Activated naive CD4-positive, alpha-beta T cell treated with anti-CD3 and anti-CD28 coated beads, Interleukin-2, amount 50 U/mL, for 16 hours (primary cell): ENCODE measurements around the gene GLT1D1.

ENCODE experiments used
- DNase-seq: peaks from one replicate; pipeline ENCODE4 v3.0.0-alpha.2; 2020

GLT1D1 gene

DNA sequence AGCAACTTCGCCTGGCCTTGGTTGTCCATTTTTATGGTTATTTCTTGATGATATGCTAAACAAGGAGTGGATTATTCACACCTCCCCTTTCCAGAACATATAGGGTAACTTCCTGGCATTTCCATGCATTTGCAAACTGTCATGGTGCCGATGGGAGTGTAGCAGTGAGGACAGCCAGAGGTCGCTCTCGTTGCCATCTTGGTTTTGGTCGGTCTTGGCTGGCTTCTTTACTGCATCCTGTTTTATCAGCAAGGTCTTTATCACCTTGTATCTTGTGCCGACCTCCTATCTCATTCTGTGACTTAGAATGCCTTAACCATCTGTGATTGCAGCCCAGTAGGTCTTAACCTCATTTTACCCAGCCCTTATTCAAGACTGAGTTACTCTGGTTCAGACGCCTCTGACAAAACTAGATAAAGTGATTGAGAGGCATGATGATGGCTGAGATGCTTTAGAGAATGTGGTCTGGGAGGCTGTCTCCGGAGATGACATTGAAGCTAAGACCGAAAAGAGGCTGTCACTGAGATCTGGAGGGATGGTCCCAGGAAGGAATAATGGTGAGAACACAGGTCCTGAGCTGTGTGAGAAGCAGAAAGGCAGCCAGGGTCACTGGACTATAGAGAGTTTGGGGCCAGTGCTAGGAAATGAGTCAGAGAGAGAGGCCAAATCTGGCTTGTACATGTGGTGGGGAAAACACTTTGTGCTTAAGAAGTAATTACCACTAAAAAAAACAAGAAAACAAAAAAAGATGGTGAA, 2.9 kb downstream of the GLT1D1 start:
- DNase-seq, result no peak

GRCh38 chr12:128856791-128857078, 3.5 kb downstream of the GLT1D1 start:
- no peak for DNase-seq

DNA sequence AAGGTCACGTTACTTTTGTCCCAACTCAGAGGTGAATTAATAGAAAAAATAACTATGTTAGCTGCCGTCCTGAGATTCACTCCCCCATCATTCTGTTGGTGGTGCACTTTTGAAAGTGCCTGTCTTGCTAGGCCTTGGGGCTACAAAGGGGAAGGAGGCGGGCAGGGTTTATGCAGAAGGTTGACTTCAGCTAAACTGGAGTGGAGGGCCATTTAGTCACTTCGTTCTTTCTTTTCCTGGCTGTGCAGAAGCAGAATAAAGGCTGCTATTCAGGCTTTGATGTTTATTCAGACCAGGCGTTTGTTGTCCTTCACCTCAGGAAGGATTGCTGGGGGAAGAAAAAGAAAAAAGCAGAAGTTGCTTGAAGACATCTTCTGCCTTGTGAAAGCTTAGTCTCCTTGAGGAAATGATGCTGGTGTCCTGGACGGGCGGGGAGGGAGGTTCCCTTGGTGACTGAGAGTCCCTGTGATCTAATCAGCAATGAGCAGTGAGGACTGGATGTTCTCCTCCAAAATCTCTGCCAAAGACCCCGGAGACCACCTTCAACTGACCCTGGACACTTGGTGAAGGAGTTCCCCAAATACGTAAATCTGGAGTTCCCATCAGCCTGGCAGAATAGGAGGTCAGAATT, 4.0 kb downstream of the GLT1D1 start:
- no peak for DNase-seq

- DNase-seq, result no peak
These were observed 6.0 kb downstream of the GLT1D1 start for GRCh38 chr12:128859311-128859710.

GRCh38 chr12:128861226-128862016, 8.1 kb downstream of the GLT1D1 start:
- DNase-seq, result no peak

DNA sequence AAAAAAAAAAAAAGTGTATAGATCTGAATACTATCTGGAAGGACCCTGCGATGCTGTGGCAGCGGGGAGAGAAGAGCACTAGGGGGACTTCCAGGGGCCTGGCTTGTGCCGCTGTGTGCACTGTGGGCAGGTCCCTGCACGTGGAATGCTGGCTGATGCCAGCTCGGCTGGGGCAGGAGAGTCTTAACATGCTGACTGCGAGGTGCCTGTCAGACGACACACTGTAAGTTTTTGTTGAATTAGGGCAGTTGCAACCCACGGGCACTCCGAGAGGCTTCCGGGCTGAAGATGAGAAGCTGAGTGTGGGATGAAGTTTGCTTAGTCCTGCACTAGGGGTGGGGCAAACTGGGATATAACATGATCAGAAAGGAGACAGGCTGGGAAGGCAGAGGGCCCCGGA, 10.7 kb downstream of the GLT1D1 start:
- no peak for DNase-seq

GRCh38 chr12:128864516-128865186, 11.4 kb downstream of the GLT1D1 start:
- DNase-seq, result no peak

DNA sequence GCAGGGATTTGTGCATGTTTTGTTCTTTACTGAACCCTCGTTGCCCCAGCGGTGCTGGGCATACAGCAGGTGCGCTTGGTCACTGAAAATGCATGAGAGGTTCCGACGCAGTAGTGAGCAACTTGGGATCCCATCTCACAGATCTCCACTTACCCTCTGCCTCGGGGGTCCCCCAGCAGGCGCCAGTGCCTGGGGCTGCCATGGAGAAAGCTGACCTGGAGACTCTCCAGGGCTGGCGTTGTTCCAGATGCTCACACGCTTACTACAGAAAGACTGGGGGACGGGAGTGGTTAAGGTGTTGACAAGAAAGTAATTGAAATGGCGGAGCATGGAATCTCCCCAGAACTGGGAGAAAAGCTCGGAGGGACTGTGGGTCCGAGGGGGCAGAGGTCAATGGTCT, 14.2 kb downstream of the GLT1D1 start:
- no peak for DNase-seq

DNA sequence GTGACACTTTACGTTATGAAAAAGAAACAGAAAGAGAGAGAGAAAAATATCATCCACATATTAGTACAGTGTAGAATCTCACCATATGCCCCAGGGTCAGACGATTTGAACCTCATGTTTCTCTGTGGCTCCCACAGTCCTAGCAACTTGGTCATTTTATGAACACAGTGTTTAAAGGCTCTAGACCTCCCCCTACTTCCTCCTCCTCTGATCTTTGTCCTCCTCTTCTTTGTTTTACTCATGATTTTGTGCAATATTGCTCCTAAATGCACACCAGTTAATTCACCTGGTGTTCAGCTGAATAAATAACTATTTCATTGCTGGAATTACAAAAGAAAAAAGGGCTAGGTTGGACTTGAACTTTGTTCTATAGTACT, 18.2 kb downstream of the GLT1D1 start:
- DNase-seq, result no peak

DNA sequence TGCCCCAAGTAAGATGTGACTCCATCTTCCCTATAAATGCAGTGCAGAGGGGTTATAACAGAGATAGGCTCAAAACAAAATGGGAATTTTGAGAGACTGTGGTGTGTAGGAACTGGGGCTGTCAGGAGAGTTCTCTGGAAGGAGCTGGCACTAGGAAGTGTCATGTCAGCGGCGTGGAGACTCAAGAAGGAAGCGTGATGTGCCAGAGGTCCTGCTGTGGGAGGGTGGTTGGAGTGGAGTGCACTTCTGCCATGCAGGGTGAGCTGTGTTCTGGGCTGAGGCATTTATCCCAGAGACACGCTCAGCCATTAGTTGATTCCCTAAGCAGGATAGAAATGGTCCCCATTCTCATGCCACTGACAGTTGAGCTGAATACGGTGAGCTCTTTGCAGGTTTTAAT, 19.0 kb downstream of the GLT1D1 start:
- DNase-seq, result no peak

- no peak for DNase-seq
These were observed 23.3 kb downstream of the GLT1D1 start for GRCh38 chr12:128876559-128876958.

- DNase-seq, result no peak
These were observed 26.9 kb downstream of the GLT1D1 start for GRCh38 chr12:128879898-128880764.

DNA sequence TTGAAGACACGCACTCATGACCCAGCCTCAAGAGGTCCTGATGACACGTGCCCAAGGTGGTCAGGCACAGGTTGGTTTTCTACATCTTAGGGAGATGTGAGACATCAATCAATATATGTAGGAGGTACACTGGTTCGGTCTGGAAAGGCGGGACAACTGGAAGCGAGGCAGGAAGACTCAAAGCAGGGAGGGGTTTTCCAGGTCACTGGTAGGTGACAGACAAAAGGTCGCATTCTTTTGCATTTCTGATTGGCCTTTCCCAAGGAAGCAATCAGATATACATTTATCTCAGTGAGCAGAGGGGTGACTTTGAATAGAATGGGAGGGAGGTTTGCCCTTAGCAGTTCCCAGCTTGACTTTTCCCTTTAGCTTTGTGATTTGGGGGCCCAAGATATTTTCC, 38.6 kb downstream of the GLT1D1 start:
- no peak for DNase-seq

DNA sequence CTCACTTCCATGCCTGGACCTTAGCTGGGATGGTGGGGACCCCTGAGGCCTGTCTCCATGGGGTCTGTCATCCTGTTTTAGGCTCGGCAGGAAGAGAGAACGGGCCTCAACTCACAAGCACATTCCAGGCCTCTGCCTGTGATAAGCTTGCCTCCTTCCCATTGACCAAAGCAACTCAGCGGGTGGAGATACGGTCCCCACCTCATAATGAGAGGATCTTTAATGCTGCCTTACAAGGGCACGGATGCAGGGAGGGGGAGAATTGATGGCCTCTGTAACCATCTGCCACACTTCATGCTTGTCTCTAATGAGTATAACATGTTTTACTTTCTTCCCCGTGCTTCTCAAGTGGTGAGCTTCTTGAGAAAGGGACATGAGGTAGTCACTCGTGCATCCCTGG, 50.0 kb downstream of the GLT1D1 start:
- no peak for DNase-seq

GRCh38 chr12:128905003-128905544, 51.8 kb downstream of the GLT1D1 start:
- DNase-seq, result no peak

DNA sequence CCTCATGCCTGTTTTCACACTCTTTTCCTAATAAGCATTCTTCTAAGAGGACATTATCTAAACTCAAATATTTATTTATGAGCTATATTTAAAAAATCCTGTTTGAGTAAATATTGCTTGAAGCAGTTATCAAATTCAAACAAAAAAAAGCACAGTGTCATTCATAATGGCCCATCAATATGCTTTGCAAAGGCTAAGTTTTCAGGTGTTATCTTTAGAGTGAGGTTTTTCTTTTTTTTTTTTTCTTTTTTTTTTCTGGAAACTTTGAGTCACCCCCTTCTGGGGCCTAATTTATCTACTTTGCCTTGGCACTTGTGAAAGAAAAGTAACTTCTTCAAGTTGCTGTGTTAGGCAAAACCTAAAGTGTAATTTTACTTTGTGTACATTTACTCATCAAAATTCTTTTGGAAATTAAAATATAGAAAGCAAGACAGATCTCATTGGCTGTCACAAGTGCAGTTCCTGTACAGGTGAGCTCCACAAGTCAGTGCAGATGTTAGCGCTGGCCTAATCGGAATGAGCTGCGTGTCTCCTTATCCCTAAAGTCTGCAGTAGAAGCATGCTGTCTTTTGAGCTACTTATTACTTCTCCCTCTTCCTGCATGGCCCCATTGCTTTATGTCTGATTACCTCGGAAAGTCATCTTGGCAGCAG, 53.3 kb downstream of the GLT1D1 start:
- no peak for DNase-seq

DNA sequence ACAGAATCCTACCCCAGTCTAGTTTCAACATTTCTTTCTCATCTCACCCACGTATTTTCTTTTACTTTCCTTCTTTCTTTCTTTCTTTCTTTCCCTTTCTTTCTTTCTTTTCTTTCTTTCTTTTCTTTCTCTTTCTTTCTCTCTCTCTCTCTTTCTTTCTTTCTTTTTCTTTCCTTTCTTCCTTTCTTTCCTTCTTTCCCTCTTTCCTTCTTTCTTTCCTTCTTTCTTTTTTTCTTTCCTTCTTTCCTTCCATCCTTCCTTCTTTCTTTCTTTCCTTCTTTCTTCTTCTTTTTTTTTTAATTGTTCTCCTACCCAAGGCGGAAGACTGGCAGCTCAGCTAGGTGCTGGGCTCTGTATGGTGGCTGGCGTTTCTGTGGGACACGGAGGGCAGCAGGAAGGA, 55.0 kb downstream of the GLT1D1 start:
- no peak for DNase-seq

GRCh38 chr12:128909653-128910052, 56.4 kb downstream of the GLT1D1 start:
- DNase-seq, result no peak

DNA sequence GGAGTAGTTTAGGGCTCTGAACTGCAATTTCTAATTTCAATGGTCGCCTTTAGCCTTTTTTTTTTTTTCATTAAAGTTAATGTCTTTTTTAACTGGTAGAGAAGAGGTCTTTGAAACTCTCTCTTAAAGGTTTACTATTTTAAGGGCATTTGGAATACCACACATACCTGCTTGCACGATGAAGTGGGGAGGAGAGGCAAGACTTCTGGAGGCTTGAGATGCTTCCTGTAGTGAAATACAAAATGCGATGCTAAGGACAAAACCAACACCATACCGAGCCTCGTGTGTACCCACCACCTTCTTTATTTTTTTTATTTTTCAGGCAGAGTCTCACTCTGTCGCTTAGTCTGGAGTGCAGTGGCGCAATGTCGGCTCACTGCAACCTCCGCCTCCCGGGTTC, 57.4 kb downstream of the GLT1D1 start:
- DNase-seq, result no peak

DNA sequence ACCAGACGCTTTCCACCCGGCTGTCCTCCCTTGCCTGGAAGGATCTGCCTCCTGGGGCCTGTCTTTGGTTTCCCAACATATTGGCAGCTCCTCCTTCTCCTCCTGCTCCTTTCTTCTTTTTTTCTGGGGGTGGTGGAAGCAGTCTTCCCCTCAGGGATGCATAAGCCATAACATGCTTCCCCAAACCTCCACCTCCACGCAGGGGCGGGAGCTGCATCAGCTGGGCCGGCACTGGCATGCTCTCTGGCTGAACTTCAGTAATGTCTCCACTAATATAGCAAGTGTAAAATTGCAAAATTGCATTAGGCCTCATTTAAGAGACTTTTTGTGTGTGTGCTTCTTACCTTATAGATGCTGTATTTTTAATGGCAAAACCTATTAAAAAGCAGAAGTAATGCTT, 58.6 kb downstream of the GLT1D1 start:
- DNase-seq, result no peak

DNA sequence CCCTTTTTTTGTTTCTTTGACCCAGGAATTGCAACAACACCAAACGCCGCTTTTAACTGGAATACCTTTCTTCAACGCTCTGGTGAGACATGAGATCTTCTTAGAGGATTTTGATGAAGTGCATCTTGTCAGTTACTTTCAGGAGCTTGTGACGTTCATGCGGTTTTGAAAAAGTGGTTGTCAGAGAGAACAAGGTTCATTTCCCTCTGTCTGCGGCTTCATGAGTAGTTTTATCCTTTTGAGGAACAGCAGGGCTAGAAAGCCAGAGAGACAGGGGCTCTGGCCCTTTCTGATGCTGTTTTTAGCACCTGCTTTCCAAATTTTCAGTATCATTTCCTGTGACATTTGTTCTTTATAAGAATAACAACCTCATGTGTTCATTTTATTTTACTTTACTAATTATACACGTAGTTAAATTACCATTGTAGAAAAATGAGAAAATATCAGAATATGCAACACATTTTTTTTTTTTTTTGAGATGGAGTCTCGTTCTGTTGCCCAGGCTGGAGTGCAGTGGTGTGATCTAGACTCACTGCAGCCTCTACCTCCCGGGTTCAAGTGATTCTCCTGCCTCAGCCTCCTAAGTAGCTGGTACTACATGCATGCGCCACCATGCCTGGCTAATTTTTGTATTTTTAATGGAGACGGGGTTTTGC, 61.8 kb downstream of the GLT1D1 start:
- DNase-seq, result no peak
